Measurements from ENCODE around the gene TOGARAM2. TPM values are rescaled to one million over a fixed set of nuclear protein-coding genes. Genes with fewer than 3 reads are reported as not detected.

TOGARAM2 gene
- total and polyA plus RNA-seq, 10 of the 15 experiments (the other 5 are each of a cell fraction or from before 2014, with no cell fraction given): 0.01 to 0.06 (median 0.03) TPM; not detected in 7

GRCh38 chr2:29035016-29035745 is 54.1 kb downstream of the TOGARAM2 start:
- FAIRE-seq (no peak), DNase-seq (ENCODE audit: low read depth, low spot score) (no peak), ATAC-seq (no peak)
- ChIA-PET RAD21 (ENCODE audit: unreplicated experiment) (no interaction called here), SMC1A (ENCODE audit: uncharacterized antibody, unreplicated experiment) (interaction anchor here (1.0 kb wide), 1 partner anchor 62 kb away, joined by 3 read pairs; no protein-coding TSS in a partner anchor), CTCF (no interaction called here), POLR2A (interaction anchor here (0.6 kb wide), 2 partner anchors 370 to 819 kb away, joined by 4 to 7 read pairs; no protein-coding TSS in a partner anchor)
- in situ Hi-C loops (cut with MboI) (no loop called here), intact Hi-C loops (cut with micrococcal nuclease; ENCODE audit: unreplicated experiment) (no loop called here)
- H3K79me2 ChIP-seq (ENCODE audit: control insufficient read depth, insufficient read depth, low read length): no peaks in the 10 kb centered on the region
- H4K20me1 ChIP-seq (ENCODE audit: control insufficient read depth, insufficient read depth): no peaks in the 10 kb centered on the region
- H3K4me2 ChIP-seq (ENCODE audit: control insufficient read depth, insufficient read depth): no peak overlapping the region
- 65% methylated on average over 17 of the region's 17 CpGs for WGBS (ENCODE audit: insufficient coverage, insufficient replicate concordance, low lambda C conversion rate, missing lambda C conversion rate)
- no peaks in the 10 kb centered on the region for H3K36me3 ChIP-seq (ENCODE audit: control insufficient read depth in 2 of 2, insufficient read depth in 2 of 2, low read length in 1 of 2)
- BruUV-seq (replicated peaks): no TSS peak
- TF ChIP-seq MYC (IDR thresholded peaks at IDR 0.05; ENCODE audit: insufficient read depth, insufficient read length, insufficient replicate concordance, low read length, severe bottlenecking): no peak
- TF ChIP-seq CBFB (IDR thresholded peaks at IDR 0.05; ENCODE audit: low read depth): no peak
- TF ChIP-seq CREM (IDR thresholded peaks at IDR 0.05; ENCODE audit: low read depth): no peak
- no peak for TF ChIP-seq HCFC1 (IDR thresholded peaks at IDR 0.05; ENCODE audit: low read length)
- no peak for TF ChIP-seq ZZZ3 (IDR thresholded peaks at IDR 0.05; ENCODE audit: control insufficient read depth, insufficient read length, low read depth)
- no peak for TF ChIP-seq SMC3 (IDR thresholded peaks at IDR 0.05; ENCODE audit: borderline replicate concordance, low read length)
- TF ChIP-seq CTCF (IDR thresholded peaks at IDR 0.05 in 2 of 3, conservative IDR thresholded peaks at IDR 0.05 in 1 of 3; ENCODE audit: control insufficient read depth in 2 of 3, extremely low read depth in 1 of 3, insufficient read depth in 1 of 3, low read depth in 3 of 3, low read length in 3 of 3): no peak
- TF ChIP-seq PKNOX1 (IDR thresholded peaks at IDR 0.05): no peak
- TF ChIP-seq SREBF2 (IDR thresholded peaks at IDR 0.05; ENCODE audit: low read length): no peak
- TF ChIP-seq ATF3 (IDR thresholded peaks at IDR 0.05; ENCODE audit: borderline replicate concordance, extremely low read depth, low read depth, low read length): no peak
- TF ChIP-seq POLR2A (IDR thresholded peaks at IDR 0.05; ENCODE audit: low read depth, low read length): no peak
- TF ChIP-seq ASH2L (IDR thresholded peaks at IDR 0.05; ENCODE audit: borderline replicate concordance, low read depth): no peak
- no peak for TF ChIP-seq NBN (IDR thresholded peaks at IDR 0.05)
- TF ChIP-seq TARDBP (IDR thresholded peaks at IDR 0.05; ENCODE audit: borderline replicate concordance): no peak
- TF ChIP-seq RBBP5 (conservative IDR thresholded peaks at IDR 0.05): no peak
- H3K4me3 ChIP-seq: no peak overlapping the region
- no peaks in the 10 kb centered on the region for H3K9me3 ChIP-seq (replicated peaks; ENCODE audit: control insufficient read depth, insufficient read depth, low read length)
- peaks cover 8% of the 10 kb centered on the region for H3K4me1 ChIP-seq (ENCODE audit: control insufficient read depth, insufficient read depth, low read length)
- no peaks in the 10 kb centered on the region for H3K27me3 ChIP-seq (replicated peaks in 1 of 2; ENCODE audit: control insufficient read depth in 2 of 2, insufficient read depth in 2 of 2, low read length in 1 of 2)
- no peak overlapping the region for H2AFZ ChIP-seq (ENCODE audit: control insufficient read depth, low read depth, low read length)
- no peak overlapping the region for H3K9ac ChIP-seq (ENCODE audit: control insufficient read depth, insufficient read depth, low read length)
- H3K27ac ChIP-seq (ENCODE audit: control insufficient read depth, insufficient read depth): no peak overlapping the region
